ENCODE measurements around the gene IL19.

GRCh38 chr1:206754011-206754410 lies 16.6 kb upstream of the IL19 start:
- TF ChIP-seq TEAD1 (CRISPR knock-in tag; IDR thresholded peaks at IDR 0.05), result no peak
- no peak for TF ChIP-seq ETV6 (CRISPR knock-in tag; IDR thresholded peaks at IDR 0.05)
- TF ChIP-seq, protein P1, sequence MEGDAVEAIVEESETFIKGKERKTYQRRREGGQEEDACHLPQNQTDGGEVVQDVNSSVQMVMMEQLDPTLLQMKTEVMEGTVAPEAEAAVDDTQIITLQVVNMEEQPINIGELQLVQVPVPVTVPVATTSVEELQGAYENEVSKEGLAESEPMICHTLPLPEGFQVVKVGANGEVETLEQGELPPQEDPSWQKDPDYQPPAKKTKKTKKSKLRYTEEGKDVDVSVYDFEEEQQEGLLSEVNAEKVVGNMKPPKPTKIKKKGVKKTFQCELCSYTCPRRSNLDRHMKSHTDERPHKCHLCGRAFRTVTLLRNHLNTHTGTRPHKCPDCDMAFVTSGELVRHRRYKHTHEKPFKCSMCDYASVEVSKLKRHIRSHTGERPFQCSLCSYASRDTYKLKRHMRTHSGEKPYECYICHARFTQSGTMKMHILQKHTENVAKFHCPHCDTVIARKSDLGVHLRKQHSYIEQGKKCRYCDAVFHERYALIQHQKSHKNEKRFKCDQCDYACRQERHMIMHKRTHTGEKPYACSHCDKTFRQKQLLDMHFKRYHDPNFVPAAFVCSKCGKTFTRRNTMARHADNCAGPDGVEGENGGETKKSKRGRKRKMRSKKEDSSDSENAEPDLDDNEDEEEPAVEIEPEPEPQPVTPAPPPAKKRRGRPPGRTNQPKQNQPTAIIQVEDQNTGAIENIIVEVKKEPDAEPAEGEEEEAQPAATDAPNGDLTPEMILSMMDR (IDR thresholded peaks at IDR 0.05), result no peak
- TF ChIP-seq JUN (CRISPR knock-in tag; IDR thresholded peaks at IDR 0.05), result no peak
- TF ChIP-seq SMAD3 (CRISPR knock-in tag; IDR thresholded peaks at IDR 0.05; ENCODE audit: borderline replicate concordance), result no peak
- no peak for TF ChIP-seq NFYB (CRISPR knock-in tag; conservative IDR thresholded peaks at IDR 0.05; ENCODE audit: low read depth)
- TF ChIP-seq, protein P2, sequence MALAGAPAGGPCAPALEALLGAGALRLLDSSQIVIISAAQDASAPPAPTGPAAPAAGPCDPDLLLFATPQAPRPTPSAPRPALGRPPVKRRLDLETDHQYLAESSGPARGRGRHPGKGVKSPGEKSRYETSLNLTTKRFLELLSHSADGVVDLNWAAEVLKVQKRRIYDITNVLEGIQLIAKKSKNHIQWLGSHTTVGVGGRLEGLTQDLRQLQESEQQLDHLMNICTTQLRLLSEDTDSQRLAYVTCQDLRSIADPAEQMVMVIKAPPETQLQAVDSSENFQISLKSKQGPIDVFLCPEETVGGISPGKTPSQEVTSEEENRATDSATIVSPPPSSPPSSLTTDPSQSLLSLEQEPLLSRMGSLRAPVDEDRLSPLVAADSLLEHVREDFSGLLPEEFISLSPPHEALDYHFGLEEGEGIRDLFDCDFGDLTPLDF (CRISPR knock-in tag; IDR thresholded peaks at IDR 0.05), result no peak
- TF ChIP-seq, protein P3, sequence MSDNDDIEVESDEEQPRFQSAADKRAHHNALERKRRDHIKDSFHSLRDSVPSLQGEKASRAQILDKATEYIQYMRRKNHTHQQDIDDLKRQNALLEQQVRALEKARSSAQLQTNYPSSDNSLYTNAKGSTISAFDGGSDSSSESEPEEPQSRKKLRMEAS (CRISPR knock-in tag; IDR thresholded peaks at IDR 0.05), result no peak
- TF ChIP-seq, protein P4, sequence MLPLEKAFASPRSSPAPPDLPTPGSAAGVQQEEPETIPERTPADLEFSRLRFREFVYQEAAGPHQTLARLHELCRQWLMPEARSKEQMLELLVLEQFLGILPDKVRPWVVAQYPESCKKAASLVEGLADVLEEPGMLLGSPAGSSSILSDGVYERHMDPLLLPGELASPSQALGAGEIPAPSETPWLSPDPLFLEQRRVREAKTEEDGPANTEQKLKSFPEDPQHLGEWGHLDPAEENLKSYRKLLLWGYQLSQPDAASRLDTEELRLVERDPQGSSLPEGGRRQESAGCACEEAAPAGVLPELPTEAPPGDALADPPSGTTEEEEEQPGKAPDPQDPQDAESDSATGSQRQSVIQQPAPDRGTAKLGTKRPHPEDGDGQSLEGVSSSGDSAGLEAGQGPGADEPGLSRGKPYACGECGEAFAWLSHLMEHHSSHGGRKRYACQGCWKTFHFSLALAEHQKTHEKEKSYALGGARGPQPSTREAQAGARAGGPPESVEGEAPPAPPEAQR (CRISPR knock-in tag; IDR thresholded peaks at IDR 0.05), result no peak
- TF ChIP-seq, protein P5, sequence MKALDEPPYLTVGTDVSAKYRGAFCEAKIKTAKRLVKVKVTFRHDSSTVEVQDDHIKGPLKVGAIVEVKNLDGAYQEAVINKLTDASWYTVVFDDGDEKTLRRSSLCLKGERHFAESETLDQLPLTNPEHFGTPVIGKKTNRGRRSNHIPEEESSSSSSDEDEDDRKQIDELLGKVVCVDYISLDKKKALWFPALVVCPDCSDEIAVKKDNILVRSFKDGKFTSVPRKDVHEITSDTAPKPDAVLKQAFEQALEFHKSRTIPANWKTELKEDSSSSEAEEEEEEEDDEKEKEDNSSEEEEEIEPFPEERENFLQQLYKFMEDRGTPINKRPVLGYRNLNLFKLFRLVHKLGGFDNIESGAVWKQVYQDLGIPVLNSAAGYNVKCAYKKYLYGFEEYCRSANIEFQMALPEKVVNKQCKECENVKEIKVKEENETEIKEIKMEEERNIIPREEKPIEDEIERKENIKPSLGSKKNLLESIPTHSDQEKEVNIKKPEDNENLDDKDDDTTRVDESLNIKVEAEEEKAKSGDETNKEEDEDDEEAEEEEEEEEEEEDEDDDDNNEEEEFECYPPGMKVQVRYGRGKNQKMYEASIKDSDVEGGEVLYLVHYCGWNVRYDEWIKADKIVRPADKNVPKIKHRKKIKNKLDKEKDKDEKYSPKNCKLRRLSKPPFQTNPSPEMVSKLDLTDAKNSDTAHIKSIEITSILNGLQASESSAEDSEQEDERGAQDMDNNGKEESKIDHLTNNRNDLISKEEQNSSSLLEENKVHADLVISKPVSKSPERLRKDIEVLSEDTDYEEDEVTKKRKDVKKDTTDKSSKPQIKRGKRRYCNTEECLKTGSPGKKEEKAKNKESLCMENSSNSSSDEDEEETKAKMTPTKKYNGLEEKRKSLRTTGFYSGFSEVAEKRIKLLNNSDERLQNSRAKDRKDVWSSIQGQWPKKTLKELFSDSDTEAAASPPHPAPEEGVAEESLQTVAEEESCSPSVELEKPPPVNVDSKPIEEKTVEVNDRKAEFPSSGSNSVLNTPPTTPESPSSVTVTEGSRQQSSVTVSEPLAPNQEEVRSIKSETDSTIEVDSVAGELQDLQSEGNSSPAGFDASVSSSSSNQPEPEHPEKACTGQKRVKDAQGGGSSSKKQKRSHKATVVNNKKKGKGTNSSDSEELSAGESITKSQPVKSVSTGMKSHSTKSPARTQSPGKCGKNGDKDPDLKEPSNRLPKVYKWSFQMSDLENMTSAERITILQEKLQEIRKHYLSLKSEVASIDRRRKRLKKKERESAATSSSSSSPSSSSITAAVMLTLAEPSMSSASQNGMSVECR (CRISPR knock-in tag; IDR thresholded peaks at IDR 0.05; ENCODE audit: borderline replicate concordance), result no peak
- TF ChIP-seq, protein P6, sequence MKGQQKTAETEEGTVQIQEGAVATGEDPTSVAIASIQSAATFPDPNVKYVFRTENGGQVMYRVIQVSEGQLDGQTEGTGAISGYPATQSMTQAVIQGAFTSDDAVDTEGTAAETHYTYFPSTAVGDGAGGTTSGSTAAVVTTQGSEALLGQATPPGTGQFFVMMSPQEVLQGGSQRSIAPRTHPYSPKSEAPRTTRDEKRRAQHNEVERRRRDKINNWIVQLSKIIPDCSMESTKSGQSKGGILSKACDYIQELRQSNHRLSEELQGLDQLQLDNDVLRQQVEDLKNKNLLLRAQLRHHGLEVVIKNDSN (CRISPR knock-in tag; IDR thresholded peaks at IDR 0.05), result no peak
- TF ChIP-seq, protein P7, sequence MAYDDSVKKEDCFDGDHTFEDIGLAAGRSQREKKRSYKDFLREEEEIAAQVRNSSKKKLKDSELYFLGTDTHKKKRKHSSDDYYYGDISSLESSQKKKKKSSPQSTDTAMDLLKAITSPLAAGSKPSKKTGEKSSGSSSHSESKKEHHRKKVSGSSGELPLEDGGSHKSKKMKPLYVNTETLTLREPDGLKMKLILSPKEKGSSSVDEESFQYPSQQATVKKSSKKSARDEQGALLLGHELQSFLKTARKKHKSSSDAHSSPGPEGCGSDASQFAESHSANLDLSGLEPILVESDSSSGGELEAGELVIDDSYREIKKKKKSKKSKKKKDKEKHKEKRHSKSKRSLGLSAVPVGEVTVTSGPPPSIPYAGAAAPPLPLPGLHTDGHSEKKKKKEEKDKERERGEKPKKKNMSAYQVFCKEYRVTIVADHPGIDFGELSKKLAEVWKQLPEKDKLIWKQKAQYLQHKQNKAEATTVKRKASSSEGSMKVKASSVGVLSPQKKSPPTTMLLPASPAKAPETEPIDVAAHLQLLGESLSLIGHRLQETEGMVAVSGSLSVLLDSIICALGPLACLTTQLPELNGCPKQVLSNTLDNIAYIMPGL (CRISPR knock-in tag; IDR thresholded peaks at IDR 0.05), result no peak
- TF ChIP-seq ATF6 (CRISPR knock-in tag; IDR thresholded peaks at IDR 0.05), result no peak

All from WTC11 (cell line).